8988T (cell line): ENCODE measurements around the gene AGAP3.
A peak's percentile ranks its signal among the peaks of the same experiment; 100 is the strongest.

Experiments used
- DNase-seq: peaks from one replicate; pipeline ENCODE4 v3.0.0; 2011

Gene AGAP3

DNA sequence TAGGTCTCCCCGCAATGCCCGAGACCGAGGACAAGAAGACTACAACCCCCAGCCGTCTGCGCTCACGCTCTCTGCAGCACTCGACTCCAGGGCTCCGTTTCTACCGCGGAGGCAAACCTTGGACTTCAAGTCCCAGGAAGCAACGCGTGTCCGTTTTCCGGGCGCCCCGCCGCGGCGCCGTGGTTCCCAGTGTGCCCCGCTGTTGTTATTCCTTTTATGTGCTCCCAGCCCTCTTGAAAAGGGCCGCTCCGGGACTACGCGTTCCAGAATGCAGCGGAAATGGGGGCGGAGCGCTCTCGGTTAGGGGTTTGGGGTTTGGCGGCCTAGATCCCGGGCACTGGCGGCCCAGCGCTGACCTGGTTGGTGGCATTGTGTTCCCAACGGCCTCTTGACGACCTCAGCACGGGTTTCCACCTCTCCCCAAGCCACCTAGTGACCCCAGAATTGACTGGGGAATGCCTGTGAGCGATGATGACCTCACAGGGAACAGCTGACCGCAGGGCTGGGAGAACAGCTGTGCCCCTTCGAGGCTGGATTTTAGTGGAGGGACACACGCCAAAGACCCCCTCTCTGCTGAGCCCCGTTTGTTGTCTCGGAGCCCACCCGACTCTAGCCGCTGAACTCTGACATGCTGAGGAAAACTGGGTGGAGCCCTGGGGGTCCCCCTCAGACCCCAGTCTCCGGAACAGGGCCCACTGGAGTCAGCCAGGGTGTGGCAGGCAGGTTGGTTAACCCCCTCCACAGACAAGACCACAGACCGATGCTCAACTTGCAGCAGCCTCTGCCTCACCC lies 28.1 kb upstream of the AGAP3 start:
- peak; percentile 98 for DNase-seq

DNA sequence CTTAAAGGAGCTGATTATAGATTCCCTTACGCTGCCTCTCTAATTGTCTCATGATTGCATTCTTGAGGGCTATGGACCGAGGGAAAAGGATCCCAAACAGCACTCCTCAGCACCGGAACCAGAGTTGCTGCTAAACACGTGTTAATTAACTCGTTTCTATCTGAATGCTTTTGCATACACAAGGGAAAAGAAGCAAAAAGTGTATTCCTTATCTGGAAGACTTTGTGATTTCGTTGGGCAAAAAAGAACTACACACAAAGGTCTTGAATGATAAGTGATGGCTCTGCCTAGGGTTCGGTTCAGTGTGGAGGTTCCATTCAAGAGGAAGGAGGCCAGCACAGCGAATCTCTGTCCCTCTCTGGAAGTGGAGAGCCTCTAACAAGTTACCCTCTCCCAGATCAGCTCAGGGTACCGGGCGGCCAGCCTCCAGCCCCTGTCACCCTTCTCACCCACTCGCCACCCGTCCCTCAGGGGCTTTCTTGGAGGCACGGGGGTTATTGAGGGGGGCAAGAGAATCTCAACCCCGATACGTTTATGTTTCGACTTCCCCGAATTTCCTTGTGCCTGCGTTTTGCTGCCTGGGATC lies 27.4 kb upstream of the AGAP3 start:
- DNase-seq: no peak

DNA sequence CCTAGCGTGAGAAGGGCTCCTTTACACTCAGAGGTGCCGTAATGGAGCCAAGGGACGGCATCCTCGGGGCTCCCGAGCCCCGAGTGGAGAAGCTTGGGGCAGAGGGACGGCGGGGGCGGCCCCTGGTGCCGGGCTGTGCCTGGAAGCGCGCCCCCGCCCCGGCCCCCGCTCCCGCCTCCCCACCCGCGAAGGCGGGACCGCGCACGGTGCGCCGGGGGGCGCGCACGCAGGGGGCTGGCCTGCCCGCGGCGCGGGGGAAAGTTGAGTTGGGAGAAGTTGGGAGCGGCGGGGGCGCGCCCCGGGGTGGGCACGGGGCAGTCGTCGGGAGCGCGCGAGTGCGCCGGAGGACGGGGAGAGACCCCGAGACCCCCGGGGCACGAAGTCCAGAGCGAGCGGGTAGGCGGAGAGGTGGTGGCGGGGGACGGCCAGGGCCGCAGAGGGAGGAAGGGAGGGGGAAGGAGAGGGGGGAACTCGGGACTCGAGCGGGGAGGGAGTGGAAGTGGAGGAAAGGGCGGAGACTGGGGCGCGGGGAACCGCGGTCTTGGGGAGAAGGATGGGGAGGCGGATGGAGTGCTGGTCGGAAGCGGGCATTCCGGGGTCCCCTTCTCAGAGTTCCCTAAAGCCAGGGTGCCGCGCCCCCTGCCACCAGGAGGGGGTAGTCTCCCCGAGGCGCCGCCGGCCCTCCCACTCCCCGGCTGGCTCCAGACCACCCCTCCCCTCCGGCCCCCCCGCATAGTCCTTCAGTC lies 26.7 kb upstream of the AGAP3 start, which contains the start of gene SLC4A2:
SLC4A2 (plus strand) TSS at position 223 of the 746 bp plus-strand sequence. CDS start 2,399 bp downstream, outside the sequence.
- peak; percentile 89 for DNase-seq

DNA sequence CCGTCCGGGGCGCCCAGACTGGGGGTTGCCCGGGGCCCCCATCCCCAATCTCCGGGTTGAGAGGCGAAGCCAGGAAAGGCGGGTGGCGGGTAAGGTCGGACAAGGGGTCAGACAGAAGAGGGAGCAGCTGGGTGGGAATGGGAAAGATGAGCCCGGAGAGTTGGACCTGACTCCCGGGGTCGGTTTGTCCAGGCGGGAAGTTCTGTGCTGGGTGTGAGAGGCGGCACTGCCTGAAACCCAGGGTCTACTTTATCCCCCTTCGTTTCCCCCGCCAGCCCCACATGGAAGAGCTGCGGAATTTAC lies 26.2 kb upstream of the AGAP3 start:
- no peak for DNase-seq

DNA sequence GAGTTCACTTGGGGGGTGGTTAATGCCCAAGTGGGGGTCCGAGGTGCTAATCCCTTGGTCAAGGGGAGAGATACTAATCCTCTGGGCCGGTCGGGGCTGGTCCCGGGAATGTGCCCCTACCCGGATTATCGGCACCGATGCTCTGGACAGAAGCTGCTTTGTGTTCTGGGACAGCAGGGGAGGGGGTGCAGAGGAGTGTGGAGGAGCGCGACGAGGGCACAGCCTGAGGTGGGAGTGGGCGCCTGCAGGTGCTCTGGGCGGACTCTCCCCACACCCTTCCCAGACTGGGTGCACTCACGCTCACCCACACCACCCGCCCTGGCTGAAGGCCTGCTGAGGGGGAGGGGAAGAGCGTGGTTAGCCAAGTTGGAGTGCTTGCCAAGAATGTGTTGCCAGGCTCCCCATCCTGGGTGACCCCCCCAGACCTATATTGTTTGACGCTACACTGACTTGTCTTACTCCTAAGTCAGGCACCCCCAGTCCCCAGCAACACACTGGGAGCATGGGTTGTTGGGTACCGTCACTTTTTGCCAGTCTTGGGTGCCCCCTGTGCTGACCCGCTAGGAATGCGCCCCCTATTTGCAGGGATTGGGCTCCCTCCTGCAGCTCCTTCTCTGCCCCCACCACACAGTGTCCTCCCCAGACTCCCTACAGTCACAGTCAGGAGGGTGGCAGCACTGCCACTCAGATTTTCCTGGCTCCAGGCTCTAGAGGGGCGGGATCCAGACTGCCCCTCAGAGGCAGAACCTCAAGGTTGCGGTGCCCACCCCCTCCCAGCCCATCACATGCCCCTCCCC lies 25.7 kb upstream of the AGAP3 start:
- DNase-seq: no peak

DNA sequence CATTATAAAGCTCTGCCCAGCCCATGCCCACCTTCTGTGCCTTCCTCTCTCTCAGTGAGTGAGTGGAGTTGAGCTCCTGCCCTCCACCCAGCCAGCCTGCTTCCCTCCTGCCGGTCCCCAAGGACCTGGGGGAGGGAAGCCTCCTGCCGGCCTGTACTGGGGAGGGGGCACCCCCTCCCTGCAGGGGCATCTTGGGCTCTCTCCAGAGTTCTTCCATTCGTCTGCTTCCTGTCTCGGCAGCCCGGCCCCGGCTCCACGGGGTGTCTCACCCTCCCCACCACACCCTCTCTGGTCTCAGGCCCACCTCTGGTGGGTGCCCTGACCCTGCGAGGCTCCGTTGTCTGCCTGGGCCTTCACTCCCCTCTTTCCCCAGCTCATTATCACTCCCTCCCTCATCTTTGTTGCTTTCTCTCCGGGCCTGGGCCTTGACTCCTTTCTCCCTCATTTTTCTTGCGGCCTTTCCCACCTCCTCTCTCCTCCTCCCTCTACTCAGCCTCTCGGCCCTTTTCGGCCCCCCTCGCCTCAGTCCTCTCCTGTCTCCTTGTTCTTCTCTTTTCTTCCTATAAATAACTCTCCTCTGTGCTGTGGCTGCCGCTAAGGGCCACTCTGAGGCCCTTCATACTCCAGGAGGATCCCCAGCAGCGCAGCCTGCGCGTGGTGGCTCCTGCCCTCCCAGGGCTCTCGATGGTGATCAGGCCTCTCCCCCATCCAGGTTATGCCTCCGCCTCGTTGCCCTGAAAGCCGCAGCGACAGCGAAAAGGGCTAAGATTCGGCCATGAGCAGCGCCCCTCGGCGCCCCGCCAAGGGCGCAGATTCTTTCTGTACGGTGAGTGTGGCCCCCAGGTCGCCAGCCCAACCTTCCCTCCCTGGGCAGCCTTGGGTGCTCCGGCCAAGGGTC lies 24.8 kb upstream of the AGAP3 start:
- DNase-seq: no peak

DNA sequence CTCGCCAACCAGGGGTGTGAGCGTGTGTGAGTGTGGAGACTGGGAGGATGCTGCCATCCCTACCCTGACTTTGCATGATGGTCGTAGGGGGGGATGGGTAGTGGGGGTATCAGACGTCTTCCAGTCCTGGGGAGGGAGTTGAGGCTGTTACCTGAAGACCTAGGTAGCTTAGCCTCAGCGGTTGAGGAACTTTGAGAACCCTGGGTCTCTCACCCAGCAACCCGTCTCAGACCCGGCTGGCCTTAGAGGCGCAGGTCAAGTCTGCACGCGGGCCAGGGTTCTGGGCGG lies 24.2 kb upstream of the AGAP3 start:
- no peak for DNase-seq

DNA sequence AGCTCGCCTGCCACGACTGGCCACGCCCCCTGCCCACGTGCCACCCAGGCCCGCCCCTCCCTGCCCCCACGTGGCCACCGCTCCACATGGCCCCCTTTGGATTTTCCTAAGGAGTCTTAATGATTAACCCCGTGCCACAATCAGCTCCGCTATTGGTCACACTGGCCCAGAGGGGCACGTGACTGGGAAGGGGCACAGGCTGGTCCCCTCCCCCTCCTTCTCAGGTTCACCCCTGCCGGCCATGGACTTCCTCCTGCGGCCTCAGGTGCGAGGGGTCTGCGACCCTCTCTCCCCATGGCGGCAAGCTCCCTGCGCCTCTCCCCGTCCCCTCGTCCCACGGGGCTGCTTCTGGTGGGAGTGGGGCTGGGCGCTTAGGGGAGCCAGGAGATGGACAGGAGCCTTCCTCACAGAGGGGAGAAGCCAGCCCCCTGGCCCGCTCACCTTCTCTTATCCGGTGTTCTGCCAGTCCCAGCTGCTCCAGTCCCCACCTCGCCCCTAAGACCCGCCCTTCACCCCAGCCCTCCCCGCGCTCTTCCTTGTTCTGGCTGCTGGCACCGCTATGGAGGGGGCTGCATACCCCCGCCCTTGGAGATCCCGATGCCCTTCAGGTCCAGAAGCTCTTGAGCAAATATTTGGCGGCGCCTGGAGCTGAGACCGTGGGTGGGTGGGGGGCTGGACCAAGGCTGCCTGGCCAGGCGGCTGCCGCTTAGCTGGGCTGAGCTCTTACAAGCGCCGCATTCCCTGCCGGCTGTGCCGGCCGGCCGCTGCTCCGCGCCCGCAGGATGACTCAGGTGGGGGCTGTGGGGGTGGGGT lies 23.7 kb upstream of the AGAP3 start:
- DNase-seq: peak; percentile 83

DNA sequence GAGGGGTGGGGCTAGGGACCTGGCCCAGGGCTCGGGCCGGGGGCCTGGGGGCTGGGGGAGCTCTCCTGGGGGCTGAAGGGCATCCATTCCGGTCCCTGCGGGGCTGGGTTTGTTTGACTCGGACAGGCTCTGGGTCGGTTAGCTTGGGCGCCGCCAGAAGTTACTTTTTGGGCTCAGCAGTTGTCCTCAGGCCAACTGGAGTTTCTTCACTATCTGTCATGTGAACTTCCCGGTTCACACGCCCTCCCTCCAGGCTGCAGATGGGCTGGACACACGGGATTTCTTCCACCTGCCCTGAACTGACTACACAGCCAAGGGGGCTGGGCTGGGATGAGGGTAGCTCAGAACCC lies 23.1 kb upstream of the AGAP3 start:
- no peak for DNase-seq

DNA sequence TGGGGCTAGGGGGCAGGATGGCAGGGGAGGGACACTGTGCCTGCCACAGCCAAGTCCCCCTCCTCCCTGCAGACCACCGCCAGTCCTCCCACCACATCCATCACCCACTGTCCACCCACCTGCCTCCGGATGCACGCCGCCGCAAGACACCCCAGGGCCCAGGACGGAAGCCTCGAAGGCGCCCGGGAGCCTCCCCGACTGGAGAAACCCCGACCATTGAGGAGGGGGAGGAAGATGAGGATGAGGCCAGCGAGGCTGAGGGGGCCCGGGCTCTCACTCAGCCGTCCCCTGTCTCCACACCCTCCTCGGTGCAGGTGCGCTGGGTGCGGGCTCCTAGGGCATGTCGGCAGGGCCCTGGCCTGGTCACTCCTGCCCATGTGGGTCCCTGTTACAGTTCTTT lies 21.8 kb upstream of the AGAP3 start:
- DNase-seq: no peak

DNA sequence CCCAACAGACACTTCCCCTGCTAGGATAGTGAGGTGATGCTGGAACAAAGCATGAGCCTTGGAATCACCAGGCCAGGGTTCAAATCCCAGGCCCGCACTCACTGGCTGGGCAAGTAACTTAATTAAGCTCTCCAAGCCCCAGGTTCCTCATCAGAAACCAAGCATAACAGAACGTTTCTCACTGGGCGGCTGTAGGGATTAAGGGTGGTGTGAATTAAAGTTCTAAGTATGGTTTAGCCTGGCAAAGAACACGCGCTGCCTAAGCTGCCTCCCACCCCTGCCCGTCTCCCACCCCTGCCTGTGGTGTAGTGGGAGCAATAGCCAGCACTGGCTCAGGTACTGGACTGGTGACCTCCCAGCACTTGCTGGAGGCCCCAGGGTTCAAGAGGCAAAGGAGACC lies 21.3 kb upstream of the AGAP3 start:
- no peak for DNase-seq

DNA sequence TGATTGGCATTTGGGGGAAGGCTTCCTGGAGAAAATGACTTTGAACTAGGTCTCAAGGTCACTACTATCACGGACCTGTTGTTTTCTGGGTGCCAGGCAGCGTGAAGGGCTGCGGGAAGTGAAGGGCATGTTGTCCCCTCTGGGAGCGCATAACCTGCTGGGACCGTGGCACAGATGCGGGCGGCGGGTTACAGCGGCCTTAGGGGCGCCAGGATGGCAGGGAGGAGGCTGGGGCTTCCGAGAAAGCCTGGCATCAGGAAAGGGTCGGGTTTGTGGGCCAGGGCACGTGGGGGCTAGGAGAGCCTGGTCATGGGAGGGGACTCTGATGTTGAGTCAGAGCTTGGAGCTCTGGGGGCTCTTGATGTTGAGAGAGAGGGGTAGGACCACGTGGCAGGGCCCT lies 20.8 kb upstream of the AGAP3 start:
- DNase-seq: no peak

DNA sequence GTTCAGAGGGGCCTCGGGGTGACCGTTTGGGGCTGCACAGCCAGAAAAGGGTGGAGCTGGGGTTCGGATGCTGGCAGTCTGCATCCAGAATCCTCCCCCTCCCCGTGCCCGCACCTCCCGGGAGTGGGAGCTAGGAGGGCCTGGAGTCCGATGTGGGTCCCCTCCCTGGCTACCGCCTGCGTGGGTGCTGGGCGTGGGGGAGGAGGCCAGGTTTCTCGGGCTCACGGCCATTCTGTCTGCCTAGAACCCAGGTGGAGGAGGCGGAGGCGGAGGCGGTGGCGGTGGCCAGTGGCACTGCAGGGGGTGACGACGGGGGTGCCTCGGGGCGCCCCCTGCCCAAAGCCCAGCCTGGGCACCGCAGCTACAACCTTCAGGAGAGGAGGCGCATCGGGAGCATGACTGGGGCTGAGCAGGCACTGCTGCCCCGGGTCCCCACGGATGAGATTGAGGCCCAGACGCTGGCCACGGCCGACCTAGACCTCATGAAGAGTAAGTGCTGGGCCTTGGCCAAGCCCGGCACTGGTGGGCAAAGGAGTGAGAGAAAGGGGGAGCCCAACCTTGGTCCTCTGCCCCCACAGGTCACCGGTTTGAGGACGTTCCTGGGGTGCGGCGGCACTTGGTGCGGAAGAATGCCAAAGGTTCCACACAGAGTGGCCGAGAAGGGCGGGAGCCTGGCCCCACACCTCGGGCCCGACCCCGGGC lies 19.9 kb upstream of the AGAP3 start:
- DNase-seq: no peak

DNA sequence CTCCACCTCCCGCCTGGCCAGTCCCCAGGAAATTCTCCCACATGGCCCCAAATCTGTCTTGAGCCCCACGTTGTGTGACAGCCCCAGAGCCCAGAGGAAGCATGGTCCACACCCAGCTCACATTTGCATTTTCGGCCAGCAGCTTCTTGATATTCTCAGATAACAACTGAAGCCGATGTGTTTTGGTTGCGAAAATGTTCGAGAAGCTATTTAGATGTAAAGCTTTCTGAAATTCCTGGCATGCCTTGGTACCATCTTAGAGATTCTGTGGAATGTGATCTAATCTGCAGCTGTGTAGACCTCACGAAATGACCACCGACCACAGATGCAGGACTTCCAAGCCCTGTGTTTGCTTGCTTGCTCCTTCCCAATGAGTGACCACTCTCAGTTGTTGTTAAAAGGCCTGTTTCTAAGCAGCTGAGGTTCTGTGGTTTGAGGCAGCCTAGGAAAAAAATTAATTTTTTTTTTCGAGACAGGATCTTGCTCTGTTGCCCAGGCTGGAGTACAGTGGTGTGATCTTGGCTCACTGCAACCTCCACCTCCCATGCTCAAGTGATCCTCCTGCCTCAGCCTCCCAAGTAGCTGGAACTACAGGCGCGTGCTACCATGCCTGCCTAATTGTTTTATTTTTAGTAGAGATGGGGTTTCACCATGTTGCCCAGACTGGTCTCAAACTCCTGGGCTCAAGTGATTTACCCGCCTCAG lies 18.1 kb upstream of the AGAP3 start:
- DNase-seq: no peak

DNA sequence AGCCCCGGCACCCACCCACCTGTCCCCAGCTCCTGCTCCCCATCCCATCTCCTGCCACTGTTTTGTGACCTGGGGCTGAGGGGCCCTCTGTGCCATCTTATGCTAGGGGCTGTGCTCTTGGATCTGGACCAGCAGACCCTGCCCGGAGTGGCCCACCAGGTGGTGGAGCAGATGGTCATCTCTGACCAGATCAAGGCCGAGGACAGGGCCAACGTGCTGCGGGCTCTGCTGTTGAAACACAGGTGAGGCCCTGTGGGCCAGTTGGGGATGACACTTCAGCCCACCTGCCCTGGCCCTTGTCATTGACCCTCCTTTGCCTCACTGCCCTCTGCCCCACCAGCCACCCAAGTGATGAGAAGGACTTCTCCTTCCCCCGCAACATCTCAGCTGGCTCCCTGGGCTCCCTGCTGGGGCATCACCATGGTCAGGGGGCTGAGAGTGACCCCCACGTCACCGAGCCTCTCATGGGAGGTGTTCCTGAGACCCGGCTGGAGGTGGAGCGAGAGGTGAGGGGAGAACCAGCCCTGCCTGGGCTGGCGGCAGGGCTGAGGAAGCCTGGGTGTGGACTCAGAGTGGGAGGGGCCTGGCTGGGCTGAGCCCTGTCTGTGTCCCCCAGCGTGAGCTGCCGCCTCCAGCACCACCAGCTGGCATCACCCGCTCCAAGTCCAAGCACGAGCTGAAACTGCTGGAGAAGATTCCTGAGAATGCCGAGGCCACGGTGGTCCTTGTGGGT lies 16.3 kb upstream of the AGAP3 start:
- no peak for DNase-seq

DNA sequence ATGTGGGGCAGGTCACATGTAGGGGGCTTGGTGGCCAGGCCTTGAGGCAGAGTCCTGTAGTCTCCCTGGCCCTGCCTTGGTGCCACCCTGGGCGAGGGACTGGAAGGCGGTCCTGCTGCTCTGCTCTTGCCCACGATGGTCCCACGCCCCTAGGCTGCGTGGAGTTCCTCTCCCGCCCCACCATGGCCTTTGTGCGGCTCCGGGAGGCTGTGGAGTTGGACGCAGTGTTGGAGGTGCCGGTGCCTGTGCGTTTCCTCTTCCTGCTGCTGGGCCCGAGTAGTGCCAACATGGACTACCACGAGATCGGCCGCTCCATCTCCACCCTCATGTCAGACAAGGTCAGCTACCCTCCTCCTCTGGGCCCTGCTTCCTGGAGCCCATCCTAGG lies 15.7 kb upstream of the AGAP3 start:
- no peak for DNase-seq

DNA sequence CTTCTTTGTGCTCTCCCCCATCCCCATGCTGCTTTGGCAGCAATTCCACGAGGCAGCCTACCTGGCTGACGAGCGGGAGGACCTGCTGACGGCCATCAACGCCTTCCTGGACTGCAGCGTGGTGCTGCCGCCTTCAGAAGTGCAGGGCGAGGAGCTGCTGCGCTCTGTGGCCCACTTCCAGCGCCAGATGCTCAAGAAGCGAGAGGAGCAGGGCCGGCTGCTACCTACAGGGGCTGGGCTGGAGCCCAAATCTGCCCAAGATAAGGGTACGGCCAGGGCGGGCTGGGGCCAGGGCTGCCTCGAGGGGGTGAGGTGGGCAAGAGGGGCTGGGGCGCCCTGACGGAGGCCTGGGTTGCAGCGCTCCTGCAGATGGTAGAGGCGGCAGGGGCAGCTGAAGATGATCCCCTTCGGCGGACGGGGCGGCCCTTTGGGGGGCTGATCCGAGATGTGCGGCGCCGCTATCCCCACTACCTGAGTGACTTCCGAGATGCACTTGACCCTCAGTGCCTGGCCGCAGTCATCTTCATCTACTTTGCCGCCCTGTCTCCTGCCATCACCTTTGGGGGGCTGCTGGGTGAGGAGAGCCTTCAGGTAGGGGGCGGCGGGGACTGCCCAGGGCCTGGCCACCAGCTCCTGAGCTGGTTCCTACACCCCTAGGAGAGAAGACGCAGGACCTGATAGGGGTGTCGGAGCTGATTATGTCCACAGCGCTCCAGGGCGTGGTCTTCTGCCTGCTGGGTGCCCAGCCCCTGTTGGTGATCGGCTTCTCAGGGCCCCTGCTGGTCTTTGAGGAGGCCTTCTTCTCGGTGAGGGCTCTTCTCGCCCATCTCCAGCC lies 15.0 kb upstream of the AGAP3 start:
- no peak for DNase-seq

DNA sequence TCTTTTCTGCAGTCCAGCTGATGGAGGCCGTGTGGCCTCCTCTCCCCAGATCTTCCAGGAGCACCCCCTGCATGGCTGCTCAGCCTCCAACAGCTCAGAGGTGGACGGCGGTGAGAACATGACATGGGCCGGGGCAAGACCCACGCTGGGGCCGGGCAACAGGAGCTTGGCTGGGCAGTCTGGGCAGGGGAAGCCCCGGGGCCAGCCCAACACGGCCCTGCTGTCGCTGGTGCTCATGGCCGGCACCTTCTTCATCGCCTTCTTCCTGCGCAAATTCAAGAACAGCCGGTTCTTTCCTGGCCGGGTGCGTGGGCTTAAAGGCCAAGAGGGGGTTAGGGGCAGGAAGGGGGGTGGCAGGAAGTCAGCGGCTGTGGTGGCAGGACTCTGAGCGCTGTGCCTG lies 12.3 kb upstream of the AGAP3 start:
- DNase-seq: no peak
